ENCODE results near the gene ZNF407.

Gene ZNF407

DNA sequence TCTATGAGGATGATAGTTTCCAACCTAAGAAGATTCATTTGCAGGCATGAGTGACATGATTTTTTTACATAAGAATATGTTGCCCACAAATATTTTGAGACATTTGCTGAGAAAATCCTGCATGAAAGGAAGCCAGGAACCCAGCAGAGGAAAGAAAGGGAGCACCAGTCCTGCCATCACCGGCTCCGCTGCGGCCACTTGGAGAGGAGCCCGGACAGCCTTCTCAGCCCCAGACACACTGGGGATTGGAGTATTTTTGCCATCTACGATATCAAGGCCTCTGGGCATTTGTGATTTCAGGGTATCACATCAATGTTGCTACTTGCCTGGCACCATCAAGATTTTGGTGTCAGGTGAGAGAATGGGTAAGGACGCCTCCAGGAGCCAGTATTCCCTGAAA lies 383.0 kb downstream of the ZNF407 start:
- no peak for DNase-seq

DNA sequence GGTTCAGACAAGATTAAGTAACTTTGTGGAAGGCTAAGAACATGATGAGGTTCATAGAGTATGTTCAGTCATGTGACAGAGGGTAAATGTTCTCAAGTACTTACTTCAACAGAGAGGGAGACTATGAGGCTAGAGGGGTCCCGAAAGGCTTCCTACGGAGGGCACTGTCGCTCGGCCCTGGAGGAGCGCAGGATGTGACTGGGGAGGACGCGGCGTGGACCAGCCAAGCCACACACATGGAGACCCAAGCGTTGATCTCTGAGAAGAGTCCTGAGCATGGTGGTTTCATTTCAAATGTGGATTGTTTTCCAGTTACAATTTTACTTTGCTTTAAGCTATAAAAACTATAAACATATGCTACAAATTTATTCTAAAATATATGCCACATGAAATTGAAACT lies 383.8 kb downstream of the ZNF407 start:
- DNase-seq: no peak

DNA sequence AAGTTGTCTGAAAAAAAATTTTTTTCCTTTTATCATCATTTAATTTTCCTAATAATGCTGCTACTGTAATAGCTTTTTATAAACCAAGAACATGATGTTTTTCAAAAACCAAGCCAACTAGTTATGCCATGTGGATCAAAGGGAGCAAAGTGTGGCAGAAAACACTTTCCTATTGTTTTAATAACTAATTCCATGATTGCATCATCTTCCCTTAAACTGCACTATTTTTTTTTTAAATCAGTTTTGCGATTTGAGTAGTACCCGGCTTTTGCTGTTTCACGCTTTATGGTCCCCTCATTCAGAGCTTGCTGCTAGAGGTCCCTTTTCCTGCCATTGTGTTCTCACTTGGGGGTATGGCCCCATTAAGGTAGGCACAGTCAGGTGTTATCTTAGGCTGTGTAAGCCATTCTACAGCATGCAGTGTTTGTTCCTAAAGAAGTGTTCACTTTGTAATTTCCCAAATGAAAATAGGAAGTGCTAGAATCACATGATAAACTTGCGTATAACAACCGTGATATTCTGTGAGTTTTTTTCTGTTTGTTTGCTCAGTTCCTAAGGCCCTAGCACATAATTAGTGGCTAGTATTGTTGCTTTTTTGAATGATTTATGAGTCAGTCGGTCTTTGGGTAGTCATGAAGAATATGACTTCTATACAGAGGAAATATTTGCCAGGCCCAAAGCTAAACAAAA lies 385.4 kb downstream of the ZNF407 start:
- DNase-seq: peak; percentile 100

DNA sequence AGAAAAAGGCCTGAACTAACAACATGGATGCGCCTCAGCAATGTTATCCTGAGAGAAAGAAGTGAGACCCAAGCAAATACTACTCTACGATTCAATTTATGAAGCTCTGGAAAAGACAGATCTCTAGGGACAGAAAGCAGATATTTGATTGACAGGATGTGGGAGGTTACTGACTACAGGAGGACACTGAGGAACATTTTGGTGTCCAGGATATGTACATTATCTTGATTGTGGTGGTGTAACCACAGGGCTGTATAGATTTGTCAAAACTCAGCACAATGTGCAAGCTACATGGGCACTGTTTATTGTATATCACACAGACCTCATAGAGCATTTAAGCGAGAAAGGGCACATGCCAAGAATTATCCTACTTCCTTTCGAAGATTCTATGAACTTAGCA lies 391.5 kb downstream of the ZNF407 start:
- no peak for DNase-seq

DNA sequence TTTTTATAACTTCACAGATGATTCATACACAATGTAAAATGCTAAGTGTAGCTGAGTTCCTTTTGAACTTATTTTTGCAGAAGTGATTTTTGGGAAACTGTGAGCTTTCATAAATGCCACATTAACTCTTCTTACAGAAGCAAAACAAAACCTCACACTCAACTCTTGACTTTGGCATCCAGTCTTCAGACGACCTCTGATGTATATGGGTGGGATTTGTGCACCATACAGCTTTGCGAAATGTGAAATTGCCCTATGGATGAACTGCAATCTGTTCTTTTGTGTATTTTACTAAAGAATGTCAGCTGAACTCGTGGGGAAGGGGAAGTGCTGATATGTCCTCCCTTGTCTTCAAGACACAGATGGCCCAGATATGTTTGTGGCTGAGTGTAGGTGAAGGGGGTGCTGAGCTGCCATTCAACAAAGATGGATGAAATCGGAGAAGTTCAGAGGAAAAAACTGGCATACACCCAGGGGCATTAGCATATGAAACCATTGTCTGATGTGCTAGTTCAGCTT lies 393.0 kb downstream of the ZNF407 start:
- no peak for DNase-seq

DNA sequence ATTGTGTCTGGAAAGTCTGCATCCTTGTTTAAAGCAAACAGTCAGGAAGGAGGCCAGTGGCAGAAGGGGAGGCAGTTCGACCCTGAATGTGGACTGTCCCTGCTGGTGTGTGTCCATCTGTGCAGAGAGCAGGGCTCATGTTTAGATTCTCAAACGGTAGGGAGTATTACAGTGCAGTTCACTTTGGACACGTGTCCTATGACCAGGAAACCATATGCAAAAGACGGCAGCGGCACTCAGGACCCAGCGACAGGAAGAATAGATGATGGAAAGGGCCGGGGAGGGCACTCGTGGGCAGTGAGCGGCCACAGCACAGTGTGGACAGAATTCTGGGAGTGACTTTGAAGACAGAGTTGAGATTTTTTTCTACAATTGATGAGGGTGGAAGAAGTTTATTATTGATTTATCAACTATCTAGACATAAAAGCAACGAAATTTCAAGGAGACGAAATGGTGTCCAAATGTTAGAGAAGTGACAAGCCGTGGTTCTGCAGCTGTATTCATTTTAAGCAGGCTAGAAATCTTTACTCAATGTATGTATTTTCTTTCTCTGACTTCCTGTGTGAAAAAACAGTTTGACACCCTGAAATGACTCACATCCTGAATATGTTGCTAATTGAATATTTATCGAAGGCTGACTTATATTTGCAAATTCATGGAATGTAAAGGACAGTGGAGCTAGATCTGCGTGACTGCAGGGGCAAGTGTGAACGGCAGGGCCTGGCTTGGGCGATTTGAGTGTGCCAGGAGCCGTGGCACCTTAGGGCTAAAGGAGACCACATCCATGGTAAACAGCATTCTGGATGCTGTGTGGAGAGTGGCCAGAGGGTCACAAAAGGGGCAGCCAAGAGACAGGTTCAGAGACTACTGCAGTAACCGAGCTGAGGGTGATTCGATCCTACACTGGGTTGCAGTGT lies 397.1 kb downstream of the ZNF407 start:
- no peak for DNase-seq

DNA sequence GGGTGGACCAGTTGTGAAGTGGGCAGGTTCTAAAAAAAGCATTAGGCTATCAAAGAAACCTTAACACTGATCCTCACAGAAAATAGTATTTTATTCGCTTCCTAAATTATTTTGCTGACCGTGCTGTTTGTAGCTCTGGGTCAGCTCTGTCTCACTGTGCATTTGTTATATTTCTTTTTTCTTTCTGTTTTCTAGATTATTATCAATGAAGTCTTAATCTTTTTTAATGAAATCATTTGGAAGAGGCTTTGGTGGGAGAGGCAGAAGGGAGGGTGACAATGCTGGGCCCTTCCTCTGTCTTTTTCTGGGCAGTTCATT lies 397.7 kb downstream of the ZNF407 start:
- DNase-seq: no peak

DNA sequence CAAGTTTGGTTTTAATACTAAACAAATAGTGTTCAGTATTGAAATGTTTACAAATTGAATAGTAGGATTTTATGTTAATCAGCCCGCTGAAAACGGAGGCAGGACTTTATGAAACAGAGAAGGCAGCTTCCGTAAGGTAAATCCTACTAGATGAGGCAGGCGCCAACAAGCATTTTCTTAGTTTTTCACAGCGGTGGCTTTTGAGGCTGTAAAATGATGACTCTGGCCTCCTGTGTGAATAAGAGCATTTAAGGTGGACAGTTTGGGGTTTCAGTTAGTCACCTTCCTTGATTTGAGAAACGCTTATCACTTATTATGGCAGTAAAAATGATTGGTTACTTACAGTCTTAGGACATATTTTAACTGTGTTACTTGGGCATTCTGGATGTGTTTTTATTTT lies 398.4 kb downstream of the ZNF407 start:
- DNase-seq: no peak

DNA sequence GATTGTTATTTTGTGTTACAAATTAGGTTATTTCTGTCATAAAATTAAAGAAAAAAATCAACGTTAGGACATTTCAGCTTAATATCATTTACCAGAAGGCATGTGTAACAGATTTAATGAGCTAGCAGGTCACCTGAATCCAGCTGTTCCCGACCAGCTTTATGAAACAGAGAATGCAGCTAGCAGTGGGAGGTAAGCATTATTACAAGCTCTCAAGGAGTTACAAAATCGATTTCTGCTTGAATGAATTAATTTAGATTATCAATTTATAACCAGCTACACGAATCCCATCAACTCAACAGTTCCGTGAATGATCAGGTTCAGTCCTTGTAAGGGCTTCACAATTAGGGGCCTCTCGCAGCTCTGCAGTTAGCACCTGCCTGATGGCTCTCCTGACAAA lies 399.3 kb downstream of the ZNF407 start:
- DNase-seq: no peak

DNA sequence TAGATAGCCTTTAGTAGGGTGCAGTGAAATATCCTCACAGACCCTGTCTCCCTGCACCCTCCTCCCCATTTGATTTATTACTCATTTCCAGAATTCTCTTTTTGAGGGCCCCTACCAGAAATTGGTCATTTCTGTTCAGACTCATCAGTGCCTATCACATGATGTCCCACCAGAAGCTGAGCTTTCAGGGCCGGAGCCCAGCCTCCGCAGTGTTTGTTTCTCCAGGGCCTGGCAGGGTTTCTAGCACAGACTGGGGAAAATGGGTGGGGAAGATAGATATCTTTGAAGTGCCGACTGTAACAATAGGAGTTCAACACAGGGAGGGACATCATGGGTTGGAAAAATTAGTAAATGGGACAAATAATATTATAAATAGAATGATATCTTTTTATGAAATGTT lies 403.2 kb downstream of the ZNF407 start:
- DNase-seq: no peak

DNA sequence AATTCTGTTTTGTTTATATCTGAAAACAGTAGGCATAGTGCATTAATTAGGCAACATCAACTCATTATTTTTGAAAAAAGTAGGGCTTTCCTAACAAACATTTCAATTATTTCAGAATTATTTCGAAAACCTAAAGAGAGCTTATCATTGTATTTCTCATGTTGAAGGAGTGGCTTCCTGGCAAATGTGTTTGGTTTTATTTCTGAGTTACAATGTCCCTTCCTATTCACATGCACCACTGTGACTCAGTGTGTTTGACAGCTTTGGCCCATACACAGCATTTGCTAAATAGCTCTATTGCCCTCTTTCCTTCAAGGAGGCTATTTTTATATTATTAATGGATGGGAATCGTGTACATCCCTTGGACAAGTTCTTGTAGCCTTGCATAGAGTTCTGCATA lies 405.4 kb downstream of the ZNF407 start:
- no peak for DNase-seq

DNA sequence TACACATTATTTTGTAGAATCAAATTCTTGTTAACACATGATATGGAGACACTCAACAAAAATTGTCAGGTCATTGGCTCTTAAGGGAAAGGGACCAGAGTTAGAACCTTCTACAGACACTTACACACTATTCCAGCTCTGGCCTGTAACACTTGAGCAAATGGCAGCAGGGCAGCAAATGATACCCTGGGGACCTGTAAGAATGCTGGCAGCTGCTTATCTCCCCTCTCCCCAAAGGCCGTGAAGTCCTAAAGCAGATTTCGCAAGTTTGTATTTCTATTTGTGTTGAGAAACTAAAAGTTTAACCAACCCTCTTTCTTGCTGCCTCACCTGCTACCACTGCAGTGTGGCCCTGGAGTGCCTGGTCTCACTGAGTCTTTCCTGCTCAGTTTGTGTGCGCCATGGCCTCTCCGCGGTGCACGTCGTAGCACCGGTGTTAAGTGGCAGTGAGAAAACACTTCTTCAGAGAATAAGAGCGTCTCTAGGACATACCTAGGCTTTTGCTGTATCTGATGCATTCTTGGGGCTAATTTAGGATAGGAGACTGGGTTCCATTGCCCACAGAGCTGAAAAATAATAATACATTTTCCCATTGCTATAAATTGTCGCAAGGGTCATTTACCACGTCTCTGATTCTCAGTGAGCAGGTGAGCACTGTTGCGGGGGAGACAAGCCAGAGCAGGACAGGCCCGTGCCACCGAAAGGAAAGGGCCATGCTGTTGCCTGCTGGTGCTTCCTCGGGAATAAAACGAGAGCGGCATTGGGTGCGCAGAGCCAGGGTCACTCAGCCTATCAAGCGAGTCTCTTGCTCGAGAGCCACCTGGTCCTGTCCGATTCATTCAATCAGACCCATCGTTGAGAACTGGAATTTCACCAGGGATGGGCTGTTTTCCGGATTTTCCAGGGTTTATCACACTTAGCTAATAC lies 406.4 kb downstream of the ZNF407 start:
- DNase-seq: no peak

DNA sequence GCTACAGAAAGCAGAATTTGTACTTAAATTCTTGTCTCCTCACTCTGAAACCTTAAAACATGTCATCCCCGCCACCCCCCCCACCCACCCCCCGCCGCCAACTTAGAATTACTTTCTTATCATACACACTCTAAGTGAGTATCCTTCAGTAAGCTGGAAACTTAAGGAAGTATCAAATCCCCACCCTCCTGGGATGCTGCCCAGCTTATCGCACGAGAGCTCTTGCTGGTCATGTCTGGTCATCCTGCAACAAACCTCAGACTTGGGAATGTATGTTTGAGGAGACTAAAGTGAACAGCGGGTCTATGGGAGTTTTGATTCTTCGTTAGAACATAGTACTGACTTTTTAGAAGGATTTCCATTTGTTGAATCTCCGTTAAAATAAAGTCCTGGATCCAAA lies 408.0 kb downstream of the ZNF407 start:
- DNase-seq: no peak

DNA sequence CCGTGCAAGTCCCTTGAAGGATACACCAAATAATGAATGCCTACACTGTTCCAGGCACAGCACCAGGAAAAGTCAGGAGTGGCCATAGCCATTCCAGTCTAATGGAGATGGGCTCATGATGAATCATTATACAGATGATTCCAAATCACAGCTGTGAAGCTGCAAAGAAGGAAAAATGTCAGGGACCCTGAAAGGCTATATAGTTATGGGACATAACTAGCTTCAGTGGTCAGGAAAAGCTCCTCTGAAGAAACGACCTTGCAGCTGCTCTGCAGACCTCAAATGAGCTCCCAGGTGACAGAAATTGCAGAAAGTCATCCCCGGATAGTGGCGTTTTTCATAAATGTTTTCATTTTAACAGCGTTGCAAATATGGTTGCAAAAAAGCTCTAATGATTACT lies 410.5 kb downstream of the ZNF407 start:
- DNase-seq: no peak

DNA sequence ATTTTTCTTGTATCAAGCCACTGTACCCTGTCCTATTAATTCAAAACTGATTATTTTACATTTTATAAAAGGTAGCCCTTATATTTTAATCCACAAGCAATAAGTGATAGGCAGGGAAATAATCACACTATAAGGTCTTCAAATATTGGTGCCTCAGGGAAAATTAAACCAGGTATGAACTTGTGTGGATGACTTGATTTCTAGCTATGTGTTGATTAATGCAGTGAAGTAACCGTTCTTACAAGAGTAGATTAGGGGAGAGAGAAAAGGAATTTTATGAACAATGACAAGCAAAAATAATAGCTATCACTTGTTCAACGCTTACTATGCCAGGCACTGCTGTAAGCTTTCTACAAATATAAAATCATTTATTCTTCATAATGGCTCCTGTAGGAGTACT lies 411.6 kb downstream of the ZNF407 start:
- DNase-seq: no peak

DNA sequence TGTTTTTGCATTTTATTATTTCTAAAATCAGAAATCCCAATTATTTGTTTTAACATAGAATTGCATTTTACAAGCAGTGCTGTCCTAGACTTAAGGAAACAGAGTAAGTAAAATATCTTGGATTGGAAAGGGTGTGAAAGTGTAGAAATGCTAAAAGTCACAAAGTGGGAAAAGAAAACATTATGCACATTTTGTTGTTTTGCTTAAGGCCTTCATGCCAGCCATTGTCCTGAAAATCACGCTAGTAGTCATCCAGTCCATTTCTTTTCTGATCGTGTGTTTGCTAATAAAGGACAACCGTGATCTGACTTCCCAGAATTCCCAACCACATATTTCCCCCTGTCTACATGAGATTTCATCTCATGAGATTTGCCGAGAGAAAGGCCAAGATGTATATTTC lies 412.2 kb downstream of the ZNF407 start:
- no peak for DNase-seq

DNA sequence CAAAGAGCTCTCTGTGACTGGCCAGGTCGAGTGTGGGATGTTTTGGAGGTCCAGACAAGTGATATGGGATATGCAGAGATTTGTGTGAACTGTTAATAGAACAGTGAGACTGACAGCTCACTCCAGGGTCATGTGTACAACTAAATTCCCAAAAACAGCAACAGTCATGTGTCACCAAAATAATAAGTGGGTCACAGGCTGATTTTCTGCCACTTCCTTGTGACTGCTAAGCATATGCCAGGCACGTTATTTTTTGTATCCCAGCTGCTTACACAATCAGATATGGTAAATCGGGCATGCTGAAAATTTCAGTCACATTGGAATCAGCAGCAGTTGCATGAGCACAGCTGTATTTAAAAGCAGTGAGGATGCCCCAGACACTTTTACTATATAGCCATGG lies 412.6 kb downstream of the ZNF407 start:
- DNase-seq: no peak

DNA sequence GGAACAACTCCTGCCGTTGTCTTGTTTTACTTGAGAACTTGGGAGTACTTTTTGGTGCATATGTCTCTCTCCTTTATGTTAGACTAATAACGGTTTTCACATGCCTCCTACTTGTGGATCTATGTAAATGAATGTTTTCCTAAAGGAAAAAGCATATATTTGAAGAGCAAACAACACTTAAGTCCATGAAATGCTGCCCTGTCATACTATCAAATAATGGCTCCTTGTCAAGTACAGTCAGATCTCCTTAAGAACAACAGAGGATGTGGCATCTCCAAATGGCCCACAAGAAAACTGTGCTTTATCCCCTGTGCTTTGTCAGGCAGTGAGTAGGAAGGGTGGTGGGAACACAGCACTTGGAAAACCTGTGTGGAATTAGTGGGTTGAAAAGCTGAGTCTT lies 413.0 kb downstream of the ZNF407 start:
- DNase-seq: no peak

DNA sequence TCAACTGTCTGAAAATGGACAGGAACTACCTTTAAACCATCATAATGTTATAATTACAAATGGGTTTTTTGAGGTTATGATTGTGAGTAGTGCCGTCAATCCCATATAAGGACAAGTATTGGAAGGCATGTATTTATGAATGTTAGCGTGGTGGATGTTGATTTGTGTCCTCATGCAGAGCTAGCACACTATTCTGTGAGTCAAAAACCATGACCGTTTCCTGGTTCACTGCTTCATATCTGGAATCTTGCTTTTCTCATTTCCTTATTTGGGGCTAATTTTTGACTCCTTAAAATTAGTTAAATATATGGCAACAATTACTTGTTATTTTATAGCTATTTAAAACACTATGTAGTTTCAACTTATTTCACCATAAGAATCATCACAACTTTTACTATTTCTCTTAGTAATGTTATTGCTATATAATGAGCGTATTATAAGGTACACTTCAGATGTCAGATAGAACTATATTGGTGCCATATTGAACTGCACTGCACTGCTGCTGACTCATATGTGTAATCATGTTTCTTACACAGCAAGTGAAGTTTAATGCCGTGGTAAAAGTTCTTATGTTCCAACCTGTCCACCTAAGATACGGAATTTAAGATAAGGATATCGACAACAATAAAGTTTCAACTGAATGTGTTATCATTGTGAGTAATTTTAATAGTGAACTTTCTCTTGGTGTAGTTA lies 418.5 kb downstream of the ZNF407 start:
- no peak for DNase-seq

DNA sequence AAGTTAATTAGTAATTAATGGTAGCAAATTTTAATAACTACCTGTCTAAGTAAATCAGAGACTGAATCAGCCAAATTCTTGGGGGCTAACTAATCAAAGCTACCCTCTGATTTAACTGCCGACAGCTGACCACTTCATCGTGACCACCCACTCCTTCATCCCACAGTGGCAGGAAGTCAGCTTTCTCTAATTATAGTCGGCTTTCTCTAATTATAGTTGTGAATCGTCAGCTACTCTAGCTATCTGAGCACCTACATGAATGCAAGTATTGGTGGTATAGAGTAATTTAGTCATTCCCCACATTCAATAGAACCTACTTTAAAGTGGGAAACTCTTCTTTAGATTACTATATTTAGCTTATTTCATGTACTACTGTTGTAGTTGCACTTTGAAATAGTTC lies 425.8 kb downstream of the ZNF407 start:
- DNase-seq: no peak

DNA sequence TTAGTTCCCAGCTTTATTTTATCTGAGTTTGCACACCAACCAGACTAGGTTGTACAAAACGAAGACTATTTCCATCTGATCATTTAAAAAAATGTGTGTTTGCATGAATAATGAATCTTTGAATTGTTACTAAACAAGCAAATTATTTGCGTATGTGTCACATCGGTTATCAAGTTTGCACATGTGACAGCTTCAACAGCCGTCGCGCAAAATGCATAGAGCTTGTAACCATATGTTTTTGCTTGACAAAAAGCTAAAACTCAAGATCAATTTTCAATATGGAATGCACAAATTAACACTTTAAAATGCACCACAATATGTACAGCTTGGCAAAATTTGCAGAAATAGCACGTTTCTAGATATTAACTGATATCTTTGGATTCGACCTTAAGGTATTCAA lies 427.2 kb downstream of the ZNF407 start:
- DNase-seq: no peak

DNA sequence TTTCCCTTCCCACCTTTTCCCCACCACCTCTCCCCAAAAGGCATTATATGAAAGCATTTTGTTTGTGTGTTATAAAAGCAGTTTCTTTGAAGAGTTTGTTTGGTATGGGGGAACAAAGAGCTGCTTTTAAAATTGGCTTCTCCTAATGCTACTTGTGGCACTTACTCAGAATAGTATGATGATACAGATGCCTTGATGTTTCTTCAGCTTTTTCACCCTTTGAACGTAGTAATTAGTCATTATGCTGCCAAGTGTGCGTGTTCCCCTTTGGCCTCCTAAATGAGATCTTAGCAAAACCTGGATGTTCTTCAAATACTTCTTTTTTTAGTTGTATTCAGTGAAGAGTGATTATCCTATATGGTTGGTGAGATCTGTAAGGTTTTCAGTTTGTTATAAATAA lies 427.9 kb downstream of the ZNF407 start:
- no peak for DNase-seq

DNA sequence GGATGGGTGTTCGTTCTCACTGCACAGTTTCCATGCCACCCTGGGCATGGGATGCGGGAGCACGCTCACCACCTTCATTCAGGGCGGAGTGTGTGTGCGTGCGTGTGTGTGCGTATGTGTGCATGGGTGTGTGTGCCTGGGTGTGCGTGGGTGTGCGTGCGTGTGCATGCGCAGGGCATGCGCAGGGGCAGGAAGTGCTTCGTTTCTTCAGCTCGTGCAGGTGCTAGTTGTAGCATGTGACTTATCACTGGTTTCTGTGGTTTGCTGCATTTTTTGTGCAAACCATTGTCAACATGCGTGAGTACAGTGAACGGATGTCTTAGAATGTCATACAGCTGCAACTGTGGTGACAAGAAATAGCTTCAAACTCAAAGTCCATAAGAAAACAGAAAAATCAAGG lies 431.8 kb downstream of the ZNF407 start:
- no peak for DNase-seq

All from NCI-H1417 treated with DMSO at 0.1 percent for 48 hours (cell line).